ENCODE measurements around the gene ATP7B. TPM values are rescaled to one million over a fixed set of nuclear protein-coding genes. Genes with fewer than 3 reads are reported as not detected.

ATP7B gene
- total RNA-seq, 1 experiment from 2014 or later = 11.6 TPM

- TF ChIP-seq ZMAT4 (CRISPR knock-in tag; IDR thresholded peaks at IDR 0.05) (no peak), ZNF425 (CRISPR knock-in tag; conservative IDR thresholded peaks at IDR 0.05) (no peak), JAZF1 (CRISPR knock-in tag; IDR thresholded peaks at IDR 0.05) (no peak), ATF2 (CRISPR knock-in tag; IDR thresholded peaks at IDR 0.05; ENCODE audit: borderline replicate concordance, low read depth) (no peak), IRF2 (CRISPR knock-in tag; IDR thresholded peaks at IDR 0.05; ENCODE audit: borderline replicate concordance, low read depth) (no peak), SMAD3 (CRISPR knock-in tag; IDR thresholded peaks at IDR 0.05; ENCODE audit: borderline replicate concordance) (no peak), ZNF263 (CRISPR knock-in tag; IDR thresholded peaks at IDR 0.05; ENCODE audit: low read depth) (no peak), FOXJ3 (CRISPR knock-in tag; IDR thresholded peaks at IDR 0.05; ENCODE audit: borderline replicate concordance) (no peak), ZNF232 (CRISPR knock-in tag; IDR thresholded peaks at IDR 0.05) (no peak), USF2 (CRISPR knock-in tag; IDR thresholded peaks at IDR 0.05) (no peak), TEAD4 (CRISPR knock-in tag; IDR thresholded peaks at IDR 0.05) (no peak), CTCF (IDR thresholded peaks at IDR 0.05) (no peak), TP53 (CRISPR knock-in tag; IDR thresholded peaks at IDR 0.05) (no peak), GTF2I (CRISPR knock-in tag; conservative IDR thresholded peaks at IDR 0.05) (no peak)
- TF ChIP-seq, protein P1, sequence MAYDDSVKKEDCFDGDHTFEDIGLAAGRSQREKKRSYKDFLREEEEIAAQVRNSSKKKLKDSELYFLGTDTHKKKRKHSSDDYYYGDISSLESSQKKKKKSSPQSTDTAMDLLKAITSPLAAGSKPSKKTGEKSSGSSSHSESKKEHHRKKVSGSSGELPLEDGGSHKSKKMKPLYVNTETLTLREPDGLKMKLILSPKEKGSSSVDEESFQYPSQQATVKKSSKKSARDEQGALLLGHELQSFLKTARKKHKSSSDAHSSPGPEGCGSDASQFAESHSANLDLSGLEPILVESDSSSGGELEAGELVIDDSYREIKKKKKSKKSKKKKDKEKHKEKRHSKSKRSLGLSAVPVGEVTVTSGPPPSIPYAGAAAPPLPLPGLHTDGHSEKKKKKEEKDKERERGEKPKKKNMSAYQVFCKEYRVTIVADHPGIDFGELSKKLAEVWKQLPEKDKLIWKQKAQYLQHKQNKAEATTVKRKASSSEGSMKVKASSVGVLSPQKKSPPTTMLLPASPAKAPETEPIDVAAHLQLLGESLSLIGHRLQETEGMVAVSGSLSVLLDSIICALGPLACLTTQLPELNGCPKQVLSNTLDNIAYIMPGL (CRISPR knock-in tag; IDR thresholded peaks at IDR 0.05) = no peak
- TF ChIP-seq, protein P2, sequence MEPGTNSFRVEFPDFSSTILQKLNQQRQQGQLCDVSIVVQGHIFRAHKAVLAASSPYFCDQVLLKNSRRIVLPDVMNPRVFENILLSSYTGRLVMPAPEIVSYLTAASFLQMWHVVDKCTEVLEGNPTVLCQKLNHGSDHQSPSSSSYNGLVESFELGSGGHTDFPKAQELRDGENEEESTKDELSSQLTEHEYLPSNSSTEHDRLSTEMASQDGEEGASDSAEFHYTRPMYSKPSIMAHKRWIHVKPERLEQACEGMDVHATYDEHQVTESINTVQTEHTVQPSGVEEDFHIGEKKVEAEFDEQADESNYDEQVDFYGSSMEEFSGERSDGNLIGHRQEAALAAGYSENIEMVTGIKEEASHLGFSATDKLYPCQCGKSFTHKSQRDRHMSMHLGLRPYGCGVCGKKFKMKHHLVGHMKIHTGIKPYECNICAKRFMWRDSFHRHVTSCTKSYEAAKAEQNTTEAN (CRISPR knock-in tag; IDR thresholded peaks at IDR 0.05) = no peak
- no peak overlapping the region for H3K4me3 Mint-ChIP-seq
- H3K27ac Mint-ChIP-seq = no peak overlapping the region
- H3K27me3 Mint-ChIP-seq (ENCODE audit: low read depth) = no peaks in the 10 kb centered on the region
- CTCF ChIA-PET = no interaction called here
- ATAC-seq = no peak
- H3K4me1 Mint-ChIP-seq = peaks cover 5% of the 10 kb centered on the region; the same call in 1 of the 2 replicates
- no peak for DNase-seq (ENCODE audit: low spot score)
- H3K9me3 Mint-ChIP-seq = no peaks in the 10 kb centered on the region
- no peaks in the 10 kb centered on the region for H3K36me3 Mint-ChIP-seq
- POLR2A ChIA-PET = no interaction called here
Observed at GRCh38 chr13:51958217-51958547, 53.1 kb downstream of the ATP7B start.
